ENCODE results near the gene CHD1. TPM values are rescaled to one million over a fixed set of nuclear protein-coding genes. Genes with fewer than 3 reads are reported as not detected.

The CHD1 gene
- total RNA-seq, 4 donors from 2014 or later, result 45.6 to 95.7 (median 53.0) TPM

GRCh38 chr5:98898743-98899142, 30.1 kb downstream of the CHD1 start:
- Histone ChIP-seq H3K4me1 (no peaks in the 10 kb centered on the region), H3K27me3 (no peaks in the 10 kb centered on the region), H3K27ac (no peak overlapping the region), H3K9me3 (no peaks in the 10 kb centered on the region), H3K4me3 (no peak overlapping the region), H3K36me3 (peaks cover 0 to 92% (median 46%) of the 10 kb centered on the region in 4 donors)
- in situ Hi-C loops (cut with MboI; ENCODE audit: low pct_ligation_motif_present in 1 of 4, low pct_unique_long_range_greater_than_20kb in 1 of 4, low sequenced_read_pairs in 3 of 4) (no loop called here), intact Hi-C loops (cut with DNase I; ENCODE audit: low total_unique reads) (no loop called here)
- TF ChIP-seq POLR2AphosphoS5 (IDR thresholded peaks at IDR 0.05), result no peak
- no peak for TF ChIP-seq CTCF (IDR thresholded peaks at IDR 0.05)
- TF ChIP-seq EP300 (IDR thresholded peaks at IDR 0.05; ENCODE audit: low read depth), result no peak
- TF ChIP-seq POLR2A (IDR thresholded peaks at IDR 0.05), result no peak
- DNase-seq, result no peak

- Histone ChIP-seq H3K9me3 (no peaks in the 10 kb centered on the region), H3K4me1 (no peaks in the 10 kb centered on the region), H3K27ac (no peak overlapping the region), H3K4me3 (no peak overlapping the region), H3K36me3 (peaks cover 0 to 83% (median 31%) of the 10 kb centered on the region in 4 donors), H3K27me3 (no peaks in the 10 kb centered on the region)
- no peak for TF ChIP-seq POLR2AphosphoS5 (IDR thresholded peaks at IDR 0.05)
- TF ChIP-seq EP300 (IDR thresholded peaks at IDR 0.05; ENCODE audit: low read depth), result no peak
- TF ChIP-seq CTCF (IDR thresholded peaks at IDR 0.05), result no peak
- no peak for TF ChIP-seq POLR2A (IDR thresholded peaks at IDR 0.05)
- DNase-seq, result no peak
- in situ Hi-C loops (cut with MboI; ENCODE audit: low pct_ligation_motif_present in 1 of 4, low pct_unique_long_range_greater_than_20kb in 1 of 4, low sequenced_read_pairs in 3 of 4) (no loop called here), intact Hi-C loops (cut with DNase I; ENCODE audit: low total_unique reads) (no loop called here)
- WGBS, 2 donors (ENCODE audit: low coverage in 1 of 2), result 91 to 97% methylated on average over 1 of the region's 1 CpG
These were observed 37.2 kb downstream of the CHD1 start for GRCh38 chr5:98891591-98891990.

GRCh38 chr5:98880598-98880997, 48.2 kb downstream of the CHD1 start:
- Histone ChIP-seq H3K27me3 (no peaks in the 10 kb centered on the region), H3K36me3 (peaks cover 0 to 96% (median 40%) of the 10 kb centered on the region in 4 donors), H3K27ac (no peak overlapping the region), H3K4me1 (no peaks in the 10 kb centered on the region), H3K4me3 (no peak overlapping the region), H3K9me3 (no peaks in the 10 kb centered on the region)
- in situ Hi-C loops (cut with MboI; ENCODE audit: low pct_ligation_motif_present in 1 of 4, low pct_unique_long_range_greater_than_20kb in 1 of 4, low sequenced_read_pairs in 3 of 4) (no loop called here), intact Hi-C loops (cut with DNase I; ENCODE audit: low total_unique reads) (no loop called here)
- no peak for DNase-seq
- TF ChIP-seq EP300 (IDR thresholded peaks at IDR 0.05; ENCODE audit: low read depth) (no peak), POLR2AphosphoS5 (IDR thresholded peaks at IDR 0.05) (no peak), CTCF (IDR thresholded peaks at IDR 0.05) (no peak)

GRCh38 chr5:98880151-98880550, 48.7 kb downstream of the CHD1 start:
- no peak overlapping the region for H3K27ac ChIP-seq
- 89 to 97% methylated on average over 3 of the region's 3 CpGs for WGBS, 2 donors (ENCODE audit: low coverage in 1 of 2)
- in situ Hi-C loops (cut with MboI; ENCODE audit: low pct_ligation_motif_present in 1 of 4, low pct_unique_long_range_greater_than_20kb in 1 of 4, low sequenced_read_pairs in 3 of 4) (no loop called here), intact Hi-C loops (cut with DNase I; ENCODE audit: low total_unique reads) (no loop called here)
- peaks cover 0 to 96% (median 40%) of the 10 kb centered on the region in 4 donors for H3K36me3 ChIP-seq
- DNase-seq, result no peak
- TF ChIP-seq CTCF (IDR thresholded peaks at IDR 0.05), result no peak
- no peak for TF ChIP-seq POLR2A (IDR thresholded peaks at IDR 0.05)
- H3K27me3 ChIP-seq, result no peaks in the 10 kb centered on the region
- no peak overlapping the region for H3K4me3 ChIP-seq
- no peaks in the 10 kb centered on the region for H3K4me1 ChIP-seq
- no peaks in the 10 kb centered on the region for H3K9me3 ChIP-seq

Data from transverse colon (tissue), 4 donors.